PC-3 (cell line): Measurements from ENCODE around the gene TBXAS1.

ENCODE experiments used
- CTCF ChIP-seq: fragments of 300-600 bp; sonication (generic); conservative IDR thresholded peaks from 2 replicates; pipeline ENCODE4 v1.5.1; 2017; ENCODE audit warnings: antibody characterized with exemption, low read depth, mild to moderate bottlenecking, low read length
- EZH2 ChIP-seq: fragments of 300-600 bp; sonication (generic); IDR thresholded peaks from one replicate; pipeline ENCODE4 v1.6.1; 2017; ENCODE audit warnings: antibody characterized with exemption, mild to moderate bottlenecking, low read length; ENCODE audit not compliant: unreplicated experiment

GRCh38 chr7:140009735-140010134 lies 180.7 kb downstream of the TBXAS1 start:
- TF ChIP-seq CTCF (no peak), EZH2 (no peak)
